Measurements from ENCODE around the gene FEZ2.

The FEZ2 gene

GRCh38 chr2:36562973-36563532 is 34.9 kb downstream of the FEZ2 start:
- no peak overlapping the region for H3K4me3 ChIP-seq (ENCODE audit: low read depth, low read length)

- H3K4me3 ChIP-seq (ENCODE audit: low read depth, low read length) = no peak overlapping the region
Measured at GRCh38 chr2:36562240-36562639, 35.7 kb downstream of the FEZ2 start.

- H3K4me3 ChIP-seq (ENCODE audit: low read depth, low read length) = no peak overlapping the region
Measured at GRCh38 chr2:36561237-36561944, 36.6 kb downstream of the FEZ2 start.

- H3K4me3 ChIP-seq (ENCODE audit: low read depth, low read length) = no peak overlapping the region
Measured at GRCh38 chr2:36560726-36561125, 37.2 kb downstream of the FEZ2 start.

- no peak overlapping the region for H3K4me3 ChIP-seq (ENCODE audit: low read depth, low read length)
Measured at GRCh38 chr2:36559221-36559942, 38.6 kb downstream of the FEZ2 start.

GRCh38 chr2:36556842-36557241 is 41.1 kb downstream of the FEZ2 start:
- H3K4me3 ChIP-seq (ENCODE audit: low read depth, low read length) = no peak overlapping the region

GRCh38 chr2:36555789-36556188 is 42.2 kb downstream of the FEZ2 start:
- no peak overlapping the region for H3K4me3 ChIP-seq (ENCODE audit: low read depth, low read length)

- no peak overlapping the region for H3K4me3 ChIP-seq (ENCODE audit: low read depth, low read length)
Measured at GRCh38 chr2:36554531-36554930, 43.4 kb downstream of the FEZ2 start.

- H3K4me3 ChIP-seq (ENCODE audit: low read depth, low read length) = no peak overlapping the region
Measured at GRCh38 chr2:36553683-36554082, 44.3 kb downstream of the FEZ2 start.

GRCh38 chr2:36550006-36550405 is 48.0 kb downstream of the FEZ2 start:
- H3K4me3 ChIP-seq (ENCODE audit: low read depth, low read length) = no peak overlapping the region

GRCh38 chr2:36549165-36549574 is 48.8 kb downstream of the FEZ2 start:
- H3K4me3 ChIP-seq (ENCODE audit: low read depth, low read length) = no peak overlapping the region

GRCh38 chr2:36547906-36548305 is 50.1 kb downstream of the FEZ2 start:
- H3K4me3 ChIP-seq (ENCODE audit: low read depth, low read length) = no peak overlapping the region

- H3K4me3 ChIP-seq (ENCODE audit: low read depth, low read length) = no peak overlapping the region
Measured at GRCh38 chr2:36545871-36546416, 52.0 kb downstream of the FEZ2 start.

- H3K4me3 ChIP-seq (ENCODE audit: low read depth, low read length) = no peak overlapping the region
Measured at GRCh38 chr2:36544638-36545338, 53.2 kb downstream of the FEZ2 start.

GRCh38 chr2:36541891-36542595 is 55.9 kb downstream of the FEZ2 start:
- no peak overlapping the region for H3K4me3 ChIP-seq (ENCODE audit: low read depth, low read length)

- no peak overlapping the region for H3K4me3 ChIP-seq (ENCODE audit: low read depth, low read length)
Measured at GRCh38 chr2:36540986-36541754, 56.8 kb downstream of the FEZ2 start.

GRCh38 chr2:36539631-36540030 is 58.3 kb downstream of the FEZ2 start:
- H3K4me3 ChIP-seq (ENCODE audit: low read depth, low read length) = no peak overlapping the region

GRCh38 chr2:36538335-36538734 is 59.6 kb downstream of the FEZ2 start:
- no peak overlapping the region for H3K4me3 ChIP-seq (ENCODE audit: low read depth, low read length)

- no peak overlapping the region for H3K4me3 ChIP-seq (ENCODE audit: low read depth, low read length)
Measured at GRCh38 chr2:36536776-36537175, 61.2 kb downstream of the FEZ2 start.

- H3K4me3 ChIP-seq (ENCODE audit: low read depth, low read length) = no peak overlapping the region
Measured at GRCh38 chr2:36535099-36535498, 62.9 kb downstream of the FEZ2 start.
